NCI-H226 (cell line): ENCODE data around the gene KIFC1.

ENCODE experiments used
- DNase-seq: peaks from one replicate; pipeline ENCODE4 v3.0.0-alpha.2; 2015

Gene KIFC1

GRCh38 chr6:33412140-33413009 lies 20.8 kb downstream of the KIFC1 start:
- no peak for DNase-seq

- DNase-seq, result no peak
Observed at GRCh38 chr6:33413241-33414120, 21.9 kb downstream of the KIFC1 start.

GRCh38 chr6:33414592-33415271 lies 23.1 kb downstream of the KIFC1 start:
- DNase-seq, result no peak

GRCh38 chr6:33415831-33416230 lies 24.2 kb downstream of the KIFC1 start:
- DNase-seq, result no peak

- DNase-seq, result peak; percentile 6
Observed at GRCh38 chr6:33416386-33417127, 24.9 kb downstream of the KIFC1 start.

GRCh38 chr6:33417128-33417902 lies 25.7 kb downstream of the KIFC1 start:
- peak; percentile 94 for DNase-seq

GRCh38 chr6:33417903-33418689 lies 26.5 kb downstream of the KIFC1 start, which contains the start of gene CUTA:
CUTA (minus strand) TSS chr6:33418107; CDS start chr6:33418000, 107 bp downstream.
- DNase-seq, result peak; percentile 100

- DNase-seq, result no peak
Observed at GRCh38 chr6:33418690-33419291, 27.2 kb downstream of the KIFC1 start.

- DNase-seq, result no peak
Observed at GRCh38 chr6:33419580-33420490, 28.2 kb downstream of the KIFC1 start, which contains the start of gene SYNGAP1. SYNGAP1 (plus strand) TSS chr6:33420065; CDS start chr6:33420265, 200 bp downstream.

GRCh38 chr6:33420491-33421343 lies 29.1 kb downstream of the KIFC1 start:
- DNase-seq, result no peak

- DNase-seq, result no peak
Observed at GRCh38 chr6:33421344-33421643, 29.7 kb downstream of the KIFC1 start.

- DNase-seq, result no peak
Observed at GRCh38 chr6:33423777-33424176, 32.2 kb downstream of the KIFC1 start.

GRCh38 chr6:33424855-33425667 lies 33.4 kb downstream of the KIFC1 start:
- DNase-seq, result no peak

GRCh38 chr6:33425668-33426577 lies 34.3 kb downstream of the KIFC1 start:
- peak; percentile 79 for DNase-seq

GRCh38 chr6:33426590-33427511 lies 35.2 kb downstream of the KIFC1 start:
- DNase-seq, result no peak
